HEK293 (cell line): Measurements from ENCODE around the gene TEAD1.

ENCODE experiments used
- CTCF ChIA-PET: fragments of 350-600 bp; formaldehyde crosslinking; extraction: SDS; loops from one replicate; lab custom pipeline; 2021; ENCODE audit warnings: antibody characterized with exemption; lab: Yijun Ruan, JAX
- POLR2A ChIA-PET: fragments of 300-600 bp; formaldehyde crosslinking; extraction: SDS; loops from one replicate; lab custom pipeline; 2020; ENCODE audit warnings: antibody characterized with exemption, inconsistent platforms; lab: Yijun Ruan, JAX
- H3K27ac ChIP-seq: fragments of 200-500 bp; sonication (Bioruptor generic); 2 replicates; pipeline ENCODE4 v1.5.1; 2014; ENCODE audit warnings: low read depth, low read length, control low read depth, inconsistent platforms; ENCODE audit errors: extremely low read depth
- H3K36me3 ChIP-seq, 2 experiments: fragments of 200-500 bp in 1 of 2; sonication (Bioruptor generic) in 1 of 2; 1 replicate in 1 of 2; 2 replicates in 1 of 2; pipeline ENCODE4 v1.5.1; 2014 to 2017; ENCODE audit warnings: inconsistent platforms in 2 of 2, low read length in 2 of 2; ENCODE audit not compliant: control insufficient read depth in 2 of 2, insufficient read depth in 1 of 2
- H3K4me1 ChIP-seq: fragments of 200-500 bp; sonication (Bioruptor generic); 2 replicates; pipeline ENCODE4 v1.5.1; 2014; ENCODE audit warnings: mild to moderate bottlenecking, low read length, inconsistent platforms; ENCODE audit not compliant: control insufficient read depth, insufficient read depth
- H3K4me3 ChIP-seq: 2 replicates; pipeline ENCODE4 v1.5.1; 2011; ENCODE audit warnings: low read depth, mild to moderate bottlenecking, control low read depth, low read length, moderate library complexity
- H3K9me3 ChIP-seq: fragments of 200-500 bp; sonication (Bioruptor generic); 2 replicates; pipeline ENCODE4 v1.5.1; 2014; ENCODE audit warnings: low read depth, low read length, inconsistent platforms; ENCODE audit not compliant: control insufficient read depth, insufficient read depth
- EGR2 ChIP-seq: fragments of 450-650 bp; formaldehyde crosslinking; IDR thresholded peaks from 2 replicates; pipeline ENCODE4 v1.5.1; 2016; ENCODE audit warnings: low read depth, missing biosample characterization, missing genetic modification characterization
- SP3 ChIP-seq: fragments of 450-650 bp; formaldehyde crosslinking; IDR thresholded peaks from 2 replicates; pipeline ENCODE4 v1.5.1; 2016; ENCODE audit warnings: missing biosample characterization, missing genetic modification characterization
- SP7 ChIP-seq: fragments of 450-650 bp; formaldehyde crosslinking; IDR thresholded peaks from 2 replicates; pipeline ENCODE4 v1.5.1; 2016; ENCODE audit warnings: missing biosample characterization, missing genetic modification characterization
- WT1 ChIP-seq: fragments of 450-650 bp; formaldehyde crosslinking; IDR thresholded peaks from 2 replicates; pipeline ENCODE4 v1.5.1; 2016; ENCODE audit warnings: missing biosample characterization, missing genetic modification characterization
- YY1 ChIP-seq: fragments of 450-650 bp; formaldehyde crosslinking; IDR thresholded peaks from 2 replicates; pipeline ENCODE4 v1.5.1; 2018; ENCODE audit warnings: missing biosample characterization, missing genetic modification characterization
- ZFHX2 ChIP-seq: fragments of 450-650 bp; formaldehyde crosslinking; conservative IDR thresholded peaks from 2 replicates; pipeline ENCODE4 v1.5.1; 2016; ENCODE audit warnings: missing biosample characterization, missing genetic modification characterization
- ZNF133 ChIP-seq: fragments of 450-650 bp; formaldehyde crosslinking; IDR thresholded peaks from 2 replicates; pipeline ENCODE4 v1.5.1; 2016; ENCODE audit warnings: missing biosample characterization, missing genetic modification characterization
- ZNF140 ChIP-seq: fragments of 450-650 bp; formaldehyde crosslinking; IDR thresholded peaks from 2 replicates; pipeline ENCODE4 v1.5.1; 2016; ENCODE audit warnings: missing biosample characterization, missing genetic modification characterization
- ZNF157 ChIP-seq: fragments of 450-650 bp; formaldehyde crosslinking; IDR thresholded peaks from 2 replicates; pipeline ENCODE4 v1.5.1; 2016; ENCODE audit warnings: missing biosample characterization, missing genetic modification characterization
- ZNF514 ChIP-seq: fragments of 450-650 bp; formaldehyde crosslinking; IDR thresholded peaks from 2 replicates; pipeline ENCODE4 v1.5.1; 2016; ENCODE audit warnings: missing biosample characterization, missing genetic modification characterization
- ZNF621 ChIP-seq: fragments of 450-650 bp; formaldehyde crosslinking; IDR thresholded peaks from 2 replicates; pipeline ENCODE4 v1.5.1; 2017; ENCODE audit warnings: missing biosample characterization, missing genetic modification characterization
- ZNF654 ChIP-seq: fragments of 450-650 bp; formaldehyde crosslinking; IDR thresholded peaks from 2 replicates; pipeline ENCODE4 v1.5.1; 2016; ENCODE audit warnings: low read depth, missing biosample characterization, missing genetic modification characterization
- ZNF660 ChIP-seq: fragments of 450-650 bp; IDR thresholded peaks from 2 replicates; pipeline ENCODE4 v1.5.1; 2018; ENCODE audit warnings: missing biosample characterization, mild to moderate bottlenecking, missing genetic modification characterization
- ZNF664 ChIP-seq: fragments of 450-650 bp; formaldehyde crosslinking; IDR thresholded peaks from 2 replicates; pipeline ENCODE4 v1.5.1; 2016; ENCODE audit warnings: missing biosample characterization, missing genetic modification characterization
- ZNF677 ChIP-seq: fragments of 450-650 bp; IDR thresholded peaks from 2 replicates; pipeline ENCODE4 v1.5.0; 2018; ENCODE audit warnings: missing biosample characterization, mild to moderate bottlenecking, missing genetic modification characterization, moderate library complexity
- ZNF76 ChIP-seq: fragments of 450-650 bp; formaldehyde crosslinking; IDR thresholded peaks from 2 replicates; pipeline ENCODE4; 2016; ENCODE audit warnings: low read depth, missing biosample characterization, missing genetic modification characterization, borderline replicate concordance
- TF ChIP-seq, protein P1 (sequence below): fragments of 450-650 bp; formaldehyde crosslinking; IDR thresholded peaks from 2 replicates; pipeline ENCODE4 v1.5.1; 2016; ENCODE audit warnings: missing biosample characterization, missing genetic modification characterization
- TF ChIP-seq, protein P2 (sequence below): fragments of 450-650 bp; formaldehyde crosslinking; IDR thresholded peaks from 2 replicates; pipeline ENCODE4; 2016; ENCODE audit warnings: missing biosample characterization, missing genetic modification characterization
- TF ChIP-seq, protein P3 (sequence below): fragments of 450-650 bp; formaldehyde crosslinking; IDR thresholded peaks from 2 replicates; pipeline ENCODE4 v1.5.1; 2016; ENCODE audit warnings: missing biosample characterization, missing genetic modification characterization

Gene TEAD1

DNA sequence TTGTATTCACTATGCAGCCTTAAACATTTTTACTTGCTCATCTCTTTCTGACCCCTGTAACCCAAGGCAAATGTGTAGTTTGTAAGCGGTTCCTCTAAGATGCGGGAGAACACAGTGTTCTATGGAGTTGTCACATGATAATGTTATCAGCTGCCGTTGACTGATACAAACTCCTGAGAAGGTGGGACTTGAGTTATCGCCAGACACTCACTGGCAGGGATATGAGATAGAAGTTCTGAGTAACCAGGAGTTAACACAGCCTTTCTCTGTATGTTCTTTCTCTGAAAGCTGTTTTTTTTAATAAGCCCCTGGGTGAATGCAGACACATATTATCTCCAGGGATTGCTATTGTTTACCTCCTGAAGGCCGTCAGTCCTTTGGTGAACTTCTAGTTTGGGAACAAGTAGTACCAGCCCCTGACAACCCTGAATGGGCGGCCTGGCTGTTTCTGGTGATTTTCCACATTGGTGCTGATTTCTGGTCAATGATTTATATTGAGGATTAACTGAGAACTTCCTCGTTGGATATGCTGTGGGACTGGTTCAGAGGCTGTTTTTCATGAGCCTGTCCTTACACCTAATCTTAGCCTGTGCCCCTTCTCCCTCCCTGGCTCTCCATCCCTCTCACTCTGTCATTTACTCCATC, 179.6 kb downstream of the TEAD1 start:
- CTCF ChIA-PET = interaction anchor here (0.7 kb wide), 1 partner anchor 36 kb away, joined by 3 read pairs; no protein-coding TSS in a partner anchor
- Histone ChIP-seq H3K27ac (no peak overlapping the region), H3K36me3 (no peaks in the 10 kb centered on the region), H3K9me3 (no peaks in the 10 kb centered on the region), H3K4me3 (no peak overlapping the region), H3K4me1 (no peaks in the 10 kb centered on the region)
- POLR2A ChIA-PET = no interaction called here
- TF ChIP-seq SP7 = peak; percentile 12; the same call in 1 of the 2 replicates
- TF ChIP-seq ZNF664 (tag by site-specific recombination) = no peak

DNA sequence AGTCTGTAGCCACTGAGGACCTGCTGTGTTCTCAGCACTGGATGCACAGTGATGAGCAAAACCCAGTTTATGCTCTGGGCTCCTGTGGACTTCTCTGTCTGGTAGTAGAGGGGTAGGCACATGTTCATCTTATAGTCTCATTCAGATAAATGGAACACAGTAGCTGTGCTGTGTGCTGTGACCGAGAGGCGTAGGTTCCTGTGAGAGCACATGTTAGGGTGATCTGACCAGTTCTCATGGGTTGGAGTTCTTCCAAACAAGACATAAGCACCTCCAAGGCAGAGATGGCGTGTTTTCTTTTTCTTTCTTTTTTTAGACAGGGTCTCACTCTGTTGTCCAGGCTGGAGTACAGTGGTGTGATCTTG, 180.1 kb downstream of the TEAD1 start:
- ChIA-PET CTCF (no interaction called here), POLR2A (no interaction called here)
- H3K4me3 ChIP-seq = no peak overlapping the region
- H3K27ac ChIP-seq = no peak overlapping the region
- H3K36me3 ChIP-seq = no peaks in the 10 kb centered on the region
- H3K4me1 ChIP-seq = no peaks in the 10 kb centered on the region
- TF ChIP-seq ZNF660 (tag by site-specific recombination) (no peak), ZFHX2 (tag by site-specific recombination) (no peak), YY1 (tag by site-specific recombination) (no peak), ZNF133 (tag by site-specific recombination) (no peak), ZNF140 (tag by site-specific recombination) (no peak), WT1 (tag by site-specific recombination) (no peak), ZNF157 (tag by site-specific recombination) (no peak), EGR2 (tag by site-specific recombination) (no peak), ZNF677 (tag by site-specific recombination) (no peak), SP3 (tag by site-specific recombination) (no peak), ZNF76 (tag by site-specific recombination) (no peak), ZNF514 (tag by site-specific recombination) (no peak), ZNF654 (tag by site-specific recombination) (no peak), ZNF621 (no peak)
- TF ChIP-seq, protein P1, sequence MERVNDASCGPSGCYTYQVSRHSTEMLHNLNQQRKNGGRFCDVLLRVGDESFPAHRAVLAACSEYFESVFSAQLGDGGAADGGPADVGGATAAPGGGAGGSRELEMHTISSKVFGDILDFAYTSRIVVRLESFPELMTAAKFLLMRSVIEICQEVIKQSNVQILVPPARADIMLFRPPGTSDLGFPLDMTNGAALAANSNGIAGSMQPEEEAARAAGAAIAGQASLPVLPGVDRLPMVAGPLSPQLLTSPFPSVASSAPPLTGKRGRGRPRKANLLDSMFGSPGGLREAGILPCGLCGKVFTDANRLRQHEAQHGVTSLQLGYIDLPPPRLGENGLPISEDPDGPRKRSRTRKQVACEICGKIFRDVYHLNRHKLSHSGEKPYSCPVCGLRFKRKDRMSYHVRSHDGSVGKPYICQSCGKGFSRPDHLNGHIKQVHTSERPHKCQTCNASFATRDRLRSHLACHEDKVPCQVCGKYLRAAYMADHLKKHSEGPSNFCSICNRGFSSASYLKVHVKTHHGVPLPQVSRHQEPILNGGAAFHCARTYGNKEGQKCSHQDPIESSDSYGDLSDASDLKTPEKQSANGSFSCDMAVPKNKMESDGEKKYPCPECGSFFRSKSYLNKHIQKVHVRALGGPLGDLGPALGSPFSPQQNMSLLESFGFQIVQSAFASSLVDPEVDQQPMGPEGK (tag by site-specific recombination) = no peak
- TF ChIP-seq, protein P2, sequence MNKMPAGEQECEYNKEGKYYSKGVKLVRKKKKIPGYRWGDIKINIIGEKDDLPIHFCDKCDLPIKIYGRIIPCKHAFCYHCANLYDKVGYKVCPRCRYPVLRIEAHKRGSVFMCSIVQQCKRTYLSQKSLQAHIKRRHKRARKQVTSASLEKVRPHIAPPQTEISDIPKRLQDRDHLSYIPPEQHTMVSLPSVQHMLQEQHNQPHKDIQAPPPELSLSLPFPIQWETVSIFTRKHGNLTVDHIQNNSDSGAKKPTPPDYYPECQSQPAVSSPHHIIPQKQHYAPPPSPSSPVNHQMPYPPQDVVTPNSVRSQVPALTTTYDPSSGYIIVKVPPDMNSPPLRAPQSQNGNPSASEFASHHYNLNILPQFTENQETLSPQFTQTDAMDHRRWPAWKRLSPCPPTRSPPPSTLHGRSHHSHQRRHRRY (tag by site-specific recombination) = no peak
- TF ChIP-seq, protein P3, sequence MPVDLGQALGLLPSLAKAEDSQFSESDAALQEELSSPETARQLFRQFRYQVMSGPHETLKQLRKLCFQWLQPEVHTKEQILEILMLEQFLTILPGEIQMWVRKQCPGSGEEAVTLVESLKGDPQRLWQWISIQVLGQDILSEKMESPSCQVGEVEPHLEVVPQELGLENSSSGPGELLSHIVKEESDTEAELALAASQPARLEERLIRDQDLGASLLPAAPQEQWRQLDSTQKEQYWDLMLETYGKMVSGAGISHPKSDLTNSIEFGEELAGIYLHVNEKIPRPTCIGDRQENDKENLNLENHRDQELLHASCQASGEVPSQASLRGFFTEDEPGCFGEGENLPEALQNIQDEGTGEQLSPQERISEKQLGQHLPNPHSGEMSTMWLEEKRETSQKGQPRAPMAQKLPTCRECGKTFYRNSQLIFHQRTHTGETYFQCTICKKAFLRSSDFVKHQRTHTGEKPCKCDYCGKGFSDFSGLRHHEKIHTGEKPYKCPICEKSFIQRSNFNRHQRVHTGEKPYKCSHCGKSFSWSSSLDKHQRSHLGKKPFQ (tag by site-specific recombination) = no peak
- no peaks in the 10 kb centered on the region for H3K9me3 ChIP-seq
